ENCODE measurements around the gene TIMP1.
A peak's percentile ranks its signal among the peaks of the same experiment; 100 is the strongest.

The TIMP1 gene

GRCh38 chrX:47581731-47582647, at the start of gene TIMP1:
Gene TIMP1 (plus strand): TSS chrX:47582436. CDS start chrX:47583416, 980 bp downstream.
- DNase-seq, result no peak

DNA sequence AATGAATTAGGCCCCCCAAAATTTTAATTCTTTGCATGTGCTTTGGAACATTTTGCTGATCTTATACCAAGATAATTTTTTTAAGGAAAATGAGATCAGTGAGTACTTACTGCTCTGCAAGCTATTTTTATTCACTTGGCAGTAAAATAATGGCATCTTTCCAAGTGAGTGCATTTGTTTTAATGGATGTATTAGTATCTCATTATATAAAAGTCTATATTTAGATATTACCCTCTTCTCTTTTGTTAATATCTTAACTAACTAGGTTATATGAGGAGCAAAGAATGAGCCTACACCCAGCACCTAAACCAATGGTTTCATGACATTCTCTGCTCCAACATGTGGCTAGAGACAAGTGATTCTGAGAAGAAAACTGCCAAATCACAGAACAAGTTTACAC, 42.4 kb upstream of the TIMP1 start:
- DNase-seq, result no peak

DNA sequence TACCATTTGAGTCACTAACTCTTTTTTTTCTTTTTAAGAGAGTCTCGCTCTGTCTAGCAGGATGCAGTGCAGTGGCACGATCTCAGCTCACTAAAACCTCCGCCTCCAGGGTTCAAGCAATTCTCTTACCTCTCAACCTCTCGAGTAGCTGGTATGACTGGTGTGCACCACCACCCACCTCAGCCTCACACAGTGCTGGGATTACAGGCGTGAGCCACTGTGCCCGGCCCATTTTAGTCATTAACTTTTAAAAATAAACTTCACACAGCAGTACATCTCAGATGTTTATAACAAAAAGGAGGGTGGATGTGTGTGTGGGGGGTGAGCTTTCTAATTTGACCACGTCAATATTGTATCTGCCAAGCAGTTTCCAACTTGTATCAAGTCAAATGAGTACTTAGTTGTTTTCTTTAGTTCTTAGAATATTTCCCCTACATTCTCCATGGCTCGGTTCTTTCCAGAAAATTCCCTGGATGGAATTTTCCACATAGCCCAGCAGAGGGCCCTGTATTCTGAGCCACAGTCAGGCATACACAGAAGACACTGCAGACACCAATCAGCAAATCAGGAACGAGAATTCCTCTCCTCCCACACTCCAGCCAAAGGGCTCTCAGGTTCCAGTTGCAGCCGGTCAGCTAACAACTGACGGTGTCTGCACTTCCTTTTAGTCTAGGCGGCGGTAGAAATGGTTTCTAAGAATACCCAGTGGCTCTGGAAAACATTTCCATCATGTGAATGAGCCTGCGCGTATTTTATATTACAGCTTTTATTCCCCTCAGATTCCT, 41.3 kb upstream of the TIMP1 start:
- DNase-seq, result peak; percentile 55

GRCh38 chrX:47543496-47543895, 38.7 kb upstream of the TIMP1 start:
- no peak for DNase-seq

GRCh38 chrX:47556045-47556623, 26.1 kb upstream of the TIMP1 start:
- DNase-seq, result peak; percentile 77

- no peak for DNase-seq
Observed at GRCh38 chrX:47558436-47558835, 23.8 kb upstream of the TIMP1 start.

- no peak for DNase-seq
Observed at GRCh38 chrX:47560179-47560933, 21.9 kb upstream of the TIMP1 start.

- peak; percentile 95 for DNase-seq
Observed at GRCh38 chrX:47560934-47561658, 21.1 kb upstream of the TIMP1 start, which contains the start of gene ARAF. Gene ARAF (plus strand): TSS chrX:47561205. CDS start chrX:47562968, 1,763 bp downstream.

DNA sequence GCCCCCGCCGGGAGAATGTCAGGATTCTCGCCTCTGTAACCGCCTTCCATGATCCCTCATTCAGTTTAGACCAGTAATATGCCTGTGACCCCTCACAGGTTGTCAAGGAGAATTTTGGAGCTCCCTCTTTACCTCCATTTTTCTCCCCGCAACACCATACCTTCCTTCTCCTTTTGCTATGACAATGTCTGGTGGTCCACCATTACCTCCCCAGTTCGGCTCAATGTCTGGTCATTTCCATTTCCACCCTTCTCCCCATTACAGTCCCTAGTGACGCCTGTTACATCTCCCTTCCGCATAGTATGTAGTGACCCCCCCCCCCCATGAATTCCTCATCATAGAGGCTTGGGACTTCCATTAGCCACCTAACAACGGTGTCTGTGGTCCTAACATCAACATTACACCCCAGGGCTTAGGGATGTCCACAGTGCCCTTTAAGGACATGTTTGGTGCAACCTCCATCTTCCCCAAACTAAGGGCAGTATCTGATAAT, 20.5 kb upstream of the TIMP1 start:
- no peak for DNase-seq

DNA sequence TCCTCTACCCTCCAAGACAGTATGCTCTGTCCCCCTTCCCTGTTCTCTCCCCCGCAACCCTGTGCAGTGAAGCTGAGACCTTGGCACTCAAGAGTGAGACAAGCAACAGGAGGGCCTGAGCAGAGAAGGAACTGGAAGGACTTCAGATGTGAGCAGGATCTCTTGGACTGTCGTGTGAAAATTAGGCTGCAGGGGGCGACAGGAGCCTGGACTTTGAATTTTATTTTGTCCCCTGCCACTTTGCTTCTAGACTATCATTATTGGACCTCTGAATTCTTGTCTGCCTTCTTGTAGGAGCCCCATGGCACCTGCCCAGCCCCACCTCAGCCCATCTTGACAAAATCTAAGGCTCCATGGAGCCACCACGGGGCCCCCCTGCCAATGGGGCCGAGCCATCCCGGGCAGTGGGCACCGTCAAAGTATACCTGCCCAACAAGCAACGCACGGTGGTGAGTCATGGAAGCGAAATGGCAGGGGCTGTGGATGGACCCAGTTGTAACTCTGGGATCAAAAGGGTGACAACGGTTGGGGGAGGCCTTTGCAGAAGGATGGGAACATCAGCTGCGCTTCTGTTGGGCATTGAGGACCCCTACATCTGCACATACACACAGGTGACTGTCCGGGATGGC, 19.5 kb upstream of the TIMP1 start:
- no peak for DNase-seq

GRCh38 chrX:47563801-47564315, 18.4 kb upstream of the TIMP1 start:
- DNase-seq, result no peak

GRCh38 chrX:47564438-47565085, 17.7 kb upstream of the TIMP1 start:
- DNase-seq, result no peak

GRCh38 chrX:47566841-47567240, 15.4 kb upstream of the TIMP1 start:
- DNase-seq, result no peak

DNA sequence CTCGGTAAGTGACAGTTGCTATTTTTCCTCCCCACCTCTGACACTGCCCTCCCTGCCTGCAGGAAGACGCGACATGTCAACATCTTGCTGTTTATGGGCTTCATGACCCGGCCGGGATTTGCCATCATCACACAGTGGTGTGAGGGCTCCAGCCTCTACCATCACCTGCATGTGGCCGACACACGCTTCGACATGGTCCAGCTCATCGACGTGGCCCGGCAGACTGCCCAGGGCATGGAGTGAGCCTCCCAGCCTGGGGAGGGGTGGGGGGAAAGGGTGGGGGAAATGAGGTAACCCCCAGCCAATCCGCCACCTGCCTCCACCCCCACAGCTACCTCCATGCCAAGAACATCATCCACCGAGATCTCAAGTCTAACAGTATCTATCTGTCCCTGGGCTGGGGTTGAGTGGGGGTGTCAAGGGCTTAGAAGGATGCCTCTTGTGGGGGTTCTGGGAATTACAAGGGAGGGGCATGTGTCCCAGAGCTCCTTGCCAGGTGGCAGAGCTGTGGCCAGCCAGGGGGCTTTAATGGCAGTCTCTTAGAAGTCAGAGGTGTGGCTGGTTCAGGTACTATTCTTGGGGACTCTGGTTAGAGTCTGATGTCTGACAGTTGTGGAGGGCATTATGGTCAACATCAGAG, 13.5 kb upstream of the TIMP1 start:
- no peak for DNase-seq

- DNase-seq, result no peak
Observed at GRCh38 chrX:47570794-47571193, 11.4 kb upstream of the TIMP1 start.

- DNase-seq, result no peak
Observed at GRCh38 chrX:47571215-47571614, 11.0 kb upstream of the TIMP1 start.

DNA sequence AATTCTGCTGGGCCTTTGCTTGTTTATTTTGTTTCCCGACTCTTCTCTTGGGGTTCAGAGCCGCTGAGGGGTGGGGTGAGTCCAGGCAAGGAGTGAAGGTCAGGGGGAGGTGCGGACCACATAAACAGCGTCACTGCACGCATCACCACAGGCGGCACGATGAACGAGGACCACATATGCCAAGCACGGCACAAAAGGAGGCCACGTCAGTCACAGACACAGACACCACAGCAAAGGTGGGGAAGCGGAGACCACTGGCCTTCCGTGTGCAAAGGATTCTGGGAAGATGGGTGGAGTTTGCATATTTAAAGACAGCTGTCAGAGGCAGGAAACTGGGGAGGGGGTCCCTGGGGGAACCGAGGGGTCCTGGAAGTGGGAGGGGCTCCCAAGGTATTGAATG, 10.3 kb upstream of the TIMP1 start:
- no peak for DNase-seq

GRCh38 chrX:47572773-47573340, 9.4 kb upstream of the TIMP1 start:
- DNase-seq, result no peak

DNA sequence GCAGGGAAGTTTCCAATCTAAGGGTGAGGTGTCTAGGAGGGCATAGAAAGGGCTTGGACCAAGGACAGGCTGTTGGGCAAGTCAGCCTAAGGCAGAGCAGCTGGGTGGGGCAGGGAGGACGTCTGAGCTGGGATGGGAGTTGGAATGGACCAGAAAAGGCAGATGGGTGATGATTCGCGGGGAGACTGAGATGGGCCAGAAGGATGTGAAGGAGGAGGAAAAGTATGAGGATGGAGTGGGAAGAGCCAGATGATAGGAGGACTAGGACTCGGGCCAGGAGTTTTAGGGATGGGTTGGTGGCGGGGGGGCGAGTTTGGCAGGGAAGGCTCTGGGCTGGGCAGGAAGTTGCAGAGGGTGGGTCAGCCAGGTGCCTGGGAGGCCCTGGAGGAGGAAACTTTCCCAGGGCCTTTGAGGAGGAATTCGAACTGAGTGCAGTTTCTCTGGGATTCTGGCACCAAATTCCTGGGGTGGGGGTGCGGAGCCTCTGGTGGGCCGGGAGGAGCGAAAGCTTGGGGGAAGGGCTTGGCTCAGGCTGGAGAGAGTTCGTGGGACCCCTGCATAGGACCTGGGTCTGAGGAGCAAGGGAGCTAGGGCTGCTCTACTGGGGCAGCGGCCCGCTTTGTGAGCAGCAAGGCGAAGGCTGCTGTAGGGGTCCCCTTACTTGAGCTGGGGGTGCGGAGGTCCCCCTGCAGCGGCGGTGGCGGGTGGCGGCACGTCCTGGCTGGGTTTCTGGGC, 8.7 kb upstream of the TIMP1 start:
- no peak for DNase-seq

All from DMS79 (cell line).